ENCODE measurements around the gene SERPINB3. TPM values are rescaled to one million over a fixed set of nuclear protein-coding genes. Genes with fewer than 3 reads are reported as not detected.
"Not testable (repeated sequence)": the region's sequence is repeated elsewhere in the genome, so short reads cannot be mapped to it uniquely, and the experiment has no call there.

The SERPINB3 gene
- total RNA-seq, 1 experiment from 2014 or later: not detected

GRCh38 chr18:63641157-63641680 is 20.5 kb downstream of the SERPINB3 start:
- DNase-seq (ENCODE audit: low read depth, low spot score): peak; percentile 4

GRCh38 chr18:63637703-63638102 is 24.0 kb downstream of the SERPINB3 start:
- DNase-seq (ENCODE audit: low read depth, low spot score) (no peak), ATAC-seq (no peak)
- H3K27me3 ChIP-seq (ENCODE audit: insufficient read depth, low read length): no peaks in the 10 kb centered on the region
- no peaks in the 10 kb centered on the region for H4K20me1 ChIP-seq (ENCODE audit: insufficient read depth)
- intact Hi-C loops (cut with micrococcal nuclease): no loop called here
- H3K9me2 ChIP-seq (ENCODE audit: insufficient read depth): no peaks in the 10 kb centered on the region
- no peak for TF ChIP-seq FOSL1 (IDR thresholded peaks at IDR 0.05; ENCODE audit: low read depth)
- TF ChIP-seq RAD21 (IDR thresholded peaks at IDR 0.05; ENCODE audit: low read depth): no peak
- TF ChIP-seq EZH2phosphoT487 (IDR thresholded peaks at IDR 0.05; ENCODE audit: borderline replicate concordance): no peak
- TF ChIP-seq ZBTB33 (IDR thresholded peaks at IDR 0.05; ENCODE audit: extremely low read depth, insufficient replicate concordance, low read length): no peak
- no peak for TF ChIP-seq SP1 (IDR thresholded peaks at IDR 0.05; ENCODE audit: low read depth)
- TF ChIP-seq JUND (IDR thresholded peaks at IDR 0.05): no peak
- no peak for TF ChIP-seq ELF1 (IDR thresholded peaks at IDR 0.05; ENCODE audit: borderline replicate concordance, low read depth)
- no peak for TF ChIP-seq SIN3A (IDR thresholded peaks at IDR 0.05; ENCODE audit: low read depth)
- TF ChIP-seq POLR2A (IDR thresholded peaks at IDR 0.05; ENCODE audit: borderline replicate concordance, extremely low read depth, insufficient read depth, insufficient read length): no peak
- no peak overlapping the region for H2AFZ ChIP-seq (ENCODE audit: low read depth, low read length, poor library complexity, severe bottlenecking)
- ChIA-PET RAD21 (ENCODE audit: low non-redundant PET in 1 of 2, low total read pairs in 2 of 2, uncharacterized antibody in 2 of 2, unreplicated experiment in 2 of 2) (no interaction called here), CTCF (no interaction called here), POLR2A (no interaction called here)
- H3K4me2 ChIP-seq (ENCODE audit: low read length): no peak overlapping the region
- H3K36me3 ChIP-seq (ENCODE audit: control insufficient read depth in 1 of 2, insufficient read depth in 2 of 2, low read length in 2 of 2): no peaks in the 10 kb centered on the region
- BruUV-seq (replicated peaks): no TSS peak
- peaks cover 0 to under 1% of the 10 kb centered on the region in 2 experiments; a peak in 2 of 4 replicates for H3K9me3 ChIP-seq (ENCODE audit: control insufficient read depth in 1 of 2, insufficient read depth in 1 of 2, low read depth in 1 of 2, low read length in 2 of 2)
- H3K9ac ChIP-seq (ENCODE audit: low read length): no peak overlapping the region
- H3K4me1 ChIP-seq (ENCODE audit: control insufficient read depth in 1 of 2, insufficient read depth in 2 of 2, low read length in 2 of 2): peaks cover 2 to 14% of the 10 kb centered on the region in 2 experiments; a peak in 2 of 4 replicates
- no peak overlapping the region for H3K27ac ChIP-seq (ENCODE audit: low read depth, low read length)
- H3K4me3 ChIP-seq (replicated peaks in 1 of 2; ENCODE audit: low read depth in 1 of 2, low read length in 2 of 2): no peak overlapping the region
- H3K79me2 ChIP-seq (ENCODE audit: insufficient read depth, low read length): no peaks in the 10 kb centered on the region

More at GRCh38 chr18:63641157-63641680, 20.5 kb downstream of the SERPINB3 start:
- H4K20me1 ChIP-seq (ENCODE audit: insufficient read depth); H3K9me2 ChIP-seq (ENCODE audit: insufficient read depth); H3K27me3 ChIP-seq (ENCODE audit: insufficient read depth, low read length); H3K27ac ChIP-seq (ENCODE audit: low read depth, low read length); H3K9me3 ChIP-seq (ENCODE audit: control insufficient read depth in 1 of 2, insufficient read depth in 1 of 2, low read depth in 1 of 2, low read length in 2 of 2); intact Hi-C loops (cut with micrococcal nuclease); H3K79me2 ChIP-seq (ENCODE audit: insufficient read depth, low read length); POLR2A ChIA-PET; H2AFZ ChIP-seq (ENCODE audit: low read depth, low read length, poor library complexity, severe bottlenecking); H3K36me3 ChIP-seq (ENCODE audit: control insufficient read depth in 1 of 2, insufficient read depth in 2 of 2, low read length in 2 of 2); H3K4me3 ChIP-seq (replicated peaks in 1 of 2; ENCODE audit: low read depth in 1 of 2, low read length in 2 of 2); RAD21 ChIA-PET (ENCODE audit: low non-redundant PET in 1 of 2, low total read pairs in 2 of 2, uncharacterized antibody in 2 of 2, unreplicated experiment in 2 of 2); H3K9ac ChIP-seq (ENCODE audit: low read length); BruUV-seq (replicated peaks): not testable (repeated sequence)
- Histone ChIP-seq H3K4me1 (ENCODE audit: control insufficient read depth in 1 of 2, insufficient read depth in 2 of 2, low read length in 2 of 2) (peaks cover 2 to 14% of the 10 kb centered on the region in 2 experiments; a peak in 2 of 4 replicates), H3K4me2 (ENCODE audit: low read length) (peak overlapping the region; percentile 44)
- peak; percentile 64 for ATAC-seq
- TF ChIP-seq SRF (IDR thresholded peaks at IDR 0.05; ENCODE audit: low read depth): 0 out of 2 replicates have a peak, but pooled peaks have one; percentile 18
- TF ChIP-seq JUND (IDR thresholded peaks at IDR 0.05): peak; percentile 60
- TF ChIP-seq ATF3 (IDR thresholded peaks at IDR 0.05): 0 out of 2 replicates have a peak, but pooled peaks have one; percentile 24
- peak; percentile 83 for TF ChIP-seq CEBPB (IDR thresholded peaks at IDR 0.05; ENCODE audit: low read depth)
- peak; percentile 64 for TF ChIP-seq SP1 (IDR thresholded peaks at IDR 0.05; ENCODE audit: low read depth)
- TF ChIP-seq CBX3 (IDR thresholded peaks at IDR 0.05; ENCODE audit: low read depth): peak; percentile 46; the same call in 1 of the 2 replicates
- TF ChIP-seq FOSL1 (IDR thresholded peaks at IDR 0.05; ENCODE audit: low read depth): peak; percentile 64
- CTCF ChIA-PET: interaction anchor here (1.3 kb wide), 1 partner anchor 124 kb away, joined by 3 read pairs; no protein-coding TSS in a partner anchor

All from HCT116 (cell line).